Skin of body (tissue), 2 donors: ENCODE data around the gene LCE2B. TPM values are rescaled to one million over a fixed set of nuclear protein-coding genes. Genes with fewer than 3 reads are reported as not detected.
"Not testable (repeated sequence)": the region's sequence is repeated elsewhere in the genome, so short reads cannot be mapped to it uniquely, and the experiment has no call there.

Source experiments
- DNase-seq: peaks from one replicate; lab custom pipeline; 2025; lab: John Stamatoyannopoulos, UW
- total RNA-seq: library from RNA; depleted of rRNA; stranded (reverse); fragments of >200 nt; gene quantifications from one replicate; pipeline ENCODE4 v1.2.3, GENCODE V29; 2014

LCE2B gene
- 5.9 TPM for total RNA-seq

- DNase-seq: not testable (repeated sequence)
Observed at GRCh38 chr1:152685823-152686222, at the start of gene LCE2B. TSS of gene LCE2B (plus strand) at chr1:152686123. CDS start at chr1:152686844, 721 bp downstream.

- DNase-seq: no peak
Observed at GRCh38 chr1:152640351-152640750, 45.6 kb upstream of the LCE2B start.

GRCh38 chr1:152643945-152644344 is 42.0 kb upstream of the LCE2B start:
- no peak for DNase-seq

- DNase-seq: no peak
Observed at GRCh38 chr1:152645146-152645545, 40.8 kb upstream of the LCE2B start.

GRCh38 chr1:152646656-152647055 is 39.3 kb upstream of the LCE2B start:
- DNase-seq: no peak

GRCh38 chr1:152654110-152654509 is 31.8 kb upstream of the LCE2B start:
- DNase-seq: no peak

- no peak for DNase-seq
Observed at GRCh38 chr1:152656459-152656858, 29.5 kb upstream of the LCE2B start.

GRCh38 chr1:152657677-152658076 is 28.2 kb upstream of the LCE2B start:
- no peak for DNase-seq

GRCh38 chr1:152658649-152659048 is 27.3 kb upstream of the LCE2B start:
- no peak for DNase-seq

GRCh38 chr1:152663098-152663497 is 22.8 kb upstream of the LCE2B start, which contains the start of gene LCE2D:
TSS of gene LCE2D (plus strand) at chr1:152663380. CDS start at chr1:152664106, 726 bp downstream.
- DNase-seq: no peak

GRCh38 chr1:152666171-152666570 is 19.8 kb upstream of the LCE2B start:
- DNase-seq: not testable (repeated sequence)

GRCh38 chr1:152667648-152668047 is 18.3 kb upstream of the LCE2B start:
- DNase-seq: no peak

GRCh38 chr1:152673016-152673415 is 12.9 kb upstream of the LCE2B start:
- no peak for DNase-seq

- DNase-seq: not testable (repeated sequence)
Observed at GRCh38 chr1:152674983-152675382, 10.9 kb upstream of the LCE2B start, which contains the start of gene LCE2C. TSS of gene LCE2C (plus strand) at chr1:152675279. CDS start at chr1:152676016, 737 bp downstream.

- no peak for DNase-seq
Observed at GRCh38 chr1:152679459-152679858, 6.5 kb upstream of the LCE2B start.

GRCh38 chr1:152681616-152682015 is 4.3 kb upstream of the LCE2B start:
- DNase-seq: no peak

GRCh38 chr1:152683846-152684245 is 2.1 kb upstream of the LCE2B start:
- DNase-seq: no peak

GRCh38 chr1:152697701-152698600 is 12.0 kb downstream of the LCE2B start, which contains the start of gene LCE2A:
TSS of gene LCE2A (plus strand) at chr1:152698345. CDS start at chr1:152698902, 557 bp downstream.
- no peak for DNase-seq

- no peak for DNase-seq
Observed at GRCh38 chr1:152699746-152700145, 13.8 kb downstream of the LCE2B start.

GRCh38 chr1:152707860-152708259 is 21.9 kb downstream of the LCE2B start, which contains the start of gene LCE4A:
TSS of gene LCE4A (plus strand) at chr1:152708160. CDS start at chr1:152709076, 916 bp downstream.
- no peak for DNase-seq

GRCh38 chr1:152718238-152718637 is 32.3 kb downstream of the LCE2B start:
- no peak for DNase-seq

- DNase-seq: no peak
Observed at GRCh38 chr1:152725261-152725660, 39.3 kb downstream of the LCE2B start.

- no peak for DNase-seq
Observed at GRCh38 chr1:152728986-152729385, 43.1 kb downstream of the LCE2B start.
